DMS153 treated with DMSO at 0.1 percent for 48 hours (cell line): ENCODE measurements around the gene BCAP31.
"Not testable (repeated sequence)": the region's sequence is repeated elsewhere in the genome, so short reads cannot be mapped to it uniquely, and the experiment has no call there.

Experiments
- DNase-seq: peaks from one replicate; lab custom pipeline; 2025; ENCODE audit not compliant: unreplicated experiment; lab: John Stamatoyannopoulos, UW

Gene BCAP31

GRCh38 chrX:153684467-153685155, 39.6 kb downstream of the BCAP31 start:
- DNase-seq = no peak

- DNase-seq = not testable (repeated sequence)
These were observed 40.7 kb downstream of the BCAP31 start for GRCh38 chrX:153683486-153683885.

- DNase-seq = no peak
These were observed 43.0 kb downstream of the BCAP31 start for GRCh38 chrX:153681175-153681574.

GRCh38 chrX:153674219-153674851, 49.9 kb downstream of the BCAP31 start:
- DNase-seq = no peak

- no peak for DNase-seq
These were observed 50.6 kb downstream of the BCAP31 start, which contains the start of gene PNCK for GRCh38 chrX:153673428-153674218. TSS of gene PNCK (minus strand) at chrX:153673813. CDS start at chrX:153673076, 737 bp downstream.

- DNase-seq = no peak
These were observed 51.4 kb downstream of the BCAP31 start for GRCh38 chrX:153672531-153673427.

GRCh38 chrX:153671589-153672530, 52.3 kb downstream of the BCAP31 start:
- no peak for DNase-seq

GRCh38 chrX:153670748-153671588, 53.2 kb downstream of the BCAP31 start:
- DNase-seq = no peak

- DNase-seq = no peak
These were observed 54.1 kb downstream of the BCAP31 start for GRCh38 chrX:153669901-153670731.

- no peak for DNase-seq
These were observed 54.9 kb downstream of the BCAP31 start for GRCh38 chrX:153669174-153669890.

- DNase-seq = no peak
These were observed 55.6 kb downstream of the BCAP31 start for GRCh38 chrX:153668423-153669173.

- peak; percentile 52 for DNase-seq
These were observed 56.2 kb downstream of the BCAP31 start for GRCh38 chrX:153667956-153668396.

- DNase-seq = no peak
These were observed 56.8 kb downstream of the BCAP31 start for GRCh38 chrX:153667281-153667955.

- DNase-seq = no peak
These were observed 58.4 kb downstream of the BCAP31 start for GRCh38 chrX:153665726-153666306.

- DNase-seq = peak; percentile 10
These were observed 61.9 kb downstream of the BCAP31 start for GRCh38 chrX:153662266-153662665.

- no peak for DNase-seq
These were observed 64.9 kb downstream of the BCAP31 start for GRCh38 chrX:153659268-153659667.
